Uterus (tissue), 2 donors: ENCODE measurements around the gene CDC42.

ENCODE experiments used
- CTCF ChIP-seq, 4 experiments: fragments of 200-600 bp in 2 of 4; fragments of 450-650 bp in 2 of 4; sonication (generic) in 2 of 4; IDR thresholded peaks; one replicate each; pipeline ENCODE4 v1.5.1; 2016 to 2019; ENCODE audit warnings: antibody characterized with exemption in 4 of 4, mild to moderate bottlenecking in 2 of 4, moderate library complexity in 1 of 4
- POLR2A ChIP-seq, 2 donors: fragments of 450-650 bp; IDR thresholded peaks; one replicate each; pipeline ENCODE4 v1.6.1; 2016; ENCODE audit warnings: antibody characterized with exemption in 2 of 2, mild to moderate bottlenecking in 1 of 2, moderate library complexity in 1 of 2

GRCh38 chr1:22098752-22099151, 46.2 kb downstream of the CDC42 start:
- no peak for TF ChIP-seq CTCF (IDR thresholded peaks at IDR 0.05)
- TF ChIP-seq POLR2A (IDR thresholded peaks at IDR 0.05): no peak
